Measurements from ENCODE around the gene UCK1. TPM values are rescaled to one million over a fixed set of nuclear protein-coding genes. Genes with fewer than 3 reads are reported as not detected.

UCK1 gene
- polyA plus RNA-seq, 2 donors: 17.3 to 19.4 TPM

DNA sequence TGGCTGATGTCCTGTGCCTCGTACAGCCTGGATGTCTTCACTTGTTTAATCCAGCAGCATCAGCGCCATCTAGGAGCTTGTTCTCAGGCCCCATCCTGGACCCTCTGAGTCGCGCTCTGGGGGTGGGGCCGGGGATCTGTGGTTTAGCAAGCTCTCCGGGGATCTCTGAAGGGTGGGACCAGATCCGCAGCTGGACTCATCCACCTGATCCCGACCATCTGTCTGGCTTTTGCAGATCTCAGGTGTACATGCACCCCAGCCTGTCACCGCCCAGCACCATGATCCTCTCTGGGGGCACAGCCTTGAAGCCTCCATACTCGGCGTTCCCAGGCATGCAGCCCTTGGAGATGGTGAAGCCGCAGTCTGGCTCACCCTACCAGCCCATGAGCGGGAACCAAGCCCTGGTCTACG lies 43.4 kb downstream of the UCK1 start:
- Histone ChIP-seq H3K36me3 (ENCODE audit: control insufficient read depth in 2 of 2, insufficient read depth in 2 of 2, low read length in 1 of 2) (peaks cover 40 to 87% of the 10 kb centered on the region in 2 donors), H3K4me3 (ENCODE audit: low read depth in 1 of 2, low read length in 2 of 2) (no peak overlapping the region), H3K27ac (ENCODE audit: low read depth in 2 of 2, low read length in 1 of 2) (no peak overlapping the region), H3K9me3 (ENCODE audit: control insufficient read depth in 2 of 2, insufficient read depth in 1 of 2, low read depth in 1 of 2, low read length in 1 of 2) (no peaks in the 10 kb centered on the region), H3K4me1 (ENCODE audit: control insufficient read depth in 2 of 2, insufficient read depth in 2 of 2, low read length in 1 of 2) (peaks cover 0 to 6% of the 10 kb centered on the region in 2 donors), H3K27me3 (ENCODE audit: control insufficient read depth in 1 of 2, insufficient read depth in 2 of 2, low read length in 2 of 2) (no peaks in the 10 kb centered on the region)
- WGBS, 2 donors: 78 to 85% methylated on average over 14 of the region's 14 CpGs

GRCh38 chr9:131487001-131487400 lies 44.1 kb downstream of the UCK1 start:
- Histone ChIP-seq H3K9me3 (ENCODE audit: control insufficient read depth in 2 of 2, insufficient read depth in 1 of 2, low read depth in 1 of 2, low read length in 1 of 2) (no peaks in the 10 kb centered on the region), H3K4me3 (ENCODE audit: low read depth in 1 of 2, low read length in 2 of 2) (no peak overlapping the region), H3K36me3 (ENCODE audit: control insufficient read depth in 2 of 2, insufficient read depth in 2 of 2, low read length in 1 of 2) (peaks cover 35 to 87% of the 10 kb centered on the region in 2 donors), H3K27me3 (ENCODE audit: control insufficient read depth in 1 of 2, insufficient read depth in 2 of 2, low read length in 2 of 2) (no peaks in the 10 kb centered on the region), H3K4me1 (ENCODE audit: control insufficient read depth in 2 of 2, insufficient read depth in 2 of 2, low read length in 1 of 2) (peaks cover 2 to 6% of the 10 kb centered on the region in 2 donors), H3K27ac (ENCODE audit: low read depth in 2 of 2, low read length in 1 of 2) (no peak overlapping the region)
- WGBS, 2 donors: 75 to 89% methylated on average over 9 of the region's 9 CpGs

DNA sequence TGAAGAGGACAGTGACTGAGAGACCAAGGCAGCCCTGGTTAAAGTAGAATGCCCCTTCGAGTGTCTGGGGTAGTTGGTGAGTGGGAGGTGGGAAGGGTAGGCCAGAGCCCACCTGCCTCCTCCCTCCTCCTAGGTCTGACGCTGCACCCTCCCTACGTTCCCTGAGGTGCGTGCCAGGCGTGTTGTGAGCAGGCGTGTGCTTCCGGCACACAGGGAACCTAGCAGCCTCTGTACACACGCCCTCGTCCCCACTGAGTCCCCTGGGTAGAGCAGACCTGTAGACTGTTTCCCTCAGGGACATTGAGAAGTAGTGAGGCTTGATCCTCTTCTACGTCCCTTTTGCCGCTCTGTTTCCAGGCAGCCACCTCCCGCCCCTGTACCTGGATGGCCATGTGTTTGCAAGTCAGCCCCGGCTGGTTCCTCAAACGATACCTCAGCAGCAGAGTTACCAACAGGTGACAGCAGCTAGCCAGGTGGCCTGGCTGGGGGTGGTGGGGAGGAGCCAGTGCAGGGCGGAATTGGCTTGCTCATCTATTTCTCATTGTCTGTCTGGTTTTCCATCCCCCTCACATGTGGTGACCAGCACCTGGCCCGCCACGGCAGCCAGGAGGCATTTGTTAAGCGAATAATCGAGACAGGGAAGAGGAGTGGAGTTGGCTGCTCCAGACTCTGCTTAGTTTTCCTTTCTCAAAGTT lies 45.2 kb downstream of the UCK1 start:
- Histone ChIP-seq H3K36me3 (ENCODE audit: control insufficient read depth in 2 of 2, insufficient read depth in 2 of 2, low read length in 1 of 2) (peaks cover 29 to 82% of the 10 kb centered on the region in 2 donors), H3K4me3 (ENCODE audit: low read depth in 1 of 2, low read length in 2 of 2) (no peak overlapping the region), H3K4me1 (ENCODE audit: control insufficient read depth in 2 of 2, insufficient read depth in 2 of 2, low read length in 1 of 2) (peaks cover 2 to 10% of the 10 kb centered on the region in 2 donors), H3K9me3 (ENCODE audit: control insufficient read depth in 2 of 2, insufficient read depth in 1 of 2, low read depth in 1 of 2, low read length in 1 of 2) (no peaks in the 10 kb centered on the region), H3K27me3 (ENCODE audit: control insufficient read depth in 1 of 2, insufficient read depth in 2 of 2, low read length in 2 of 2) (no peaks in the 10 kb centered on the region), H3K27ac (ENCODE audit: low read depth in 2 of 2, low read length in 1 of 2) (peak overlapping the region in 1 of 2 donors; percentile 40)
- 67 to 82% methylated on average over 19 of the region's 19 CpGs for WGBS, 2 donors

DNA sequence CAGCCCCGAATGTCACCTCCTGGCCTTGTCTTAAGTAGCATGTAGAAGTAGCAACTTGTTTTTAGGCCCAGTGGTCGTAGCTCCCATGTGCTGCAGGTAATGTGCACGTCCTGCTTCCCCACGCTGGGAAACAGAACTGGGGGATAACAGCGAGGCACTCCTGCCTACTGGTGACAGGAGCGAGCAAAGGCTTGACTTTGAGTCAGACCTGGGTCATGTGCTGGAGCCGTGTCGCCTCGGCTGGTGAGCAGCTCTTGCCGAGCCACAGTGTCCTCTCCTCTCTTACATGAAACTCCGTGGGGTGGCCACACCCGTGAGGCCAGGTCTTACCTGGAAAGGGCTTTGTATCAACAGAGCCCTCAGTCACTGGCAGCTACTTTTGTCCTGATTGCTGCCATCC lies 45.9 kb downstream of the UCK1 start:
- Histone ChIP-seq H3K27ac (ENCODE audit: low read depth in 2 of 2, low read length in 1 of 2) (no peak overlapping the region), H3K27me3 (ENCODE audit: control insufficient read depth in 1 of 2, insufficient read depth in 2 of 2, low read length in 2 of 2) (no peaks in the 10 kb centered on the region), H3K9me3 (ENCODE audit: control insufficient read depth in 2 of 2, insufficient read depth in 1 of 2, low read depth in 1 of 2, low read length in 1 of 2) (no peaks in the 10 kb centered on the region), H3K4me1 (ENCODE audit: control insufficient read depth in 2 of 2, insufficient read depth in 2 of 2, low read length in 1 of 2) (peaks cover 2 to 10% of the 10 kb centered on the region in 2 donors), H3K36me3 (ENCODE audit: control insufficient read depth in 2 of 2, insufficient read depth in 2 of 2, low read length in 1 of 2) (peaks cover 24 to 76% of the 10 kb centered on the region in 2 donors), H3K4me3 (ENCODE audit: low read depth in 1 of 2, low read length in 2 of 2) (no peak overlapping the region)
- WGBS, 2 donors: 76 to 88% methylated on average over 12 of the region's 12 CpGs

DNA sequence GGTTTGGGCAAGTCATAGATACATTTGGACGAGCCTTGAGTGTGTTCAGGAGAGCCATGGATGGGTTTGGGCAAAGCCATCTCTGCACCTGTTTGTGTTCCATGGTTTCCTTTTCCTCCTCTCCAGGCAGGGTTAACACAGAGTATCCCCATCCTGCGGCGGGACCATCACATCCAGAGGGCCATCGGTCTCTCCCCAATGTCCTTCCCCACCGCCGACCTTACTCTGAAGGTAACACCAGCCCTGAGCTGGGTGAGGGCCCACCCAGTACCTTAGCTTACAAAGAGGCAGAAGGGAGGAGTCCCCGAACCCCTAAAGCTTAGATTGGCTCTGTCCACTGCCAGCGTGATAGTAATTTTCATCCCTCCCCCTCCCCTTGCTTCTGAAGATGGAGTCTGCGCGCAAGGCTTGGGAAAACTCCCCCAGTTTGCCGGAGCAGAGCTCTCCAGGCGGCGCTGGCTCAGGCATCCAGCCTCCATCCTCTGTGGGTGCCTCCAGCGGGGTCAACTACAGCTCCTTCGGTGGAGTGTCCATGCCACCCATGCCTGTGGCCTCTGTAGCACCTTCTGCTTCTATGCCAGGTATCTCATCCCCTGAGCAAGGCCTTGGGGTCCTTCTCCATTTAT lies 46.4 kb downstream of the UCK1 start:
- Histone ChIP-seq H3K4me3 (ENCODE audit: low read depth in 1 of 2, low read length in 2 of 2) (no peak overlapping the region), H3K9me3 (ENCODE audit: control insufficient read depth in 2 of 2, insufficient read depth in 1 of 2, low read depth in 1 of 2, low read length in 1 of 2) (no peaks in the 10 kb centered on the region), H3K27ac (ENCODE audit: low read depth in 2 of 2, low read length in 1 of 2) (no peak overlapping the region), H3K4me1 (ENCODE audit: control insufficient read depth in 2 of 2, insufficient read depth in 2 of 2, low read length in 1 of 2) (peaks cover 2 to 10% of the 10 kb centered on the region in 2 donors), H3K27me3 (ENCODE audit: control insufficient read depth in 1 of 2, insufficient read depth in 2 of 2, low read length in 2 of 2) (no peaks in the 10 kb centered on the region), H3K36me3 (ENCODE audit: control insufficient read depth in 2 of 2, insufficient read depth in 2 of 2, low read length in 1 of 2) (peaks cover 27 to 74% of the 10 kb centered on the region in 2 donors)
- WGBS, 2 donors: 92 to 93% methylated on average over 15 of the region's 15 CpGs

DNA sequence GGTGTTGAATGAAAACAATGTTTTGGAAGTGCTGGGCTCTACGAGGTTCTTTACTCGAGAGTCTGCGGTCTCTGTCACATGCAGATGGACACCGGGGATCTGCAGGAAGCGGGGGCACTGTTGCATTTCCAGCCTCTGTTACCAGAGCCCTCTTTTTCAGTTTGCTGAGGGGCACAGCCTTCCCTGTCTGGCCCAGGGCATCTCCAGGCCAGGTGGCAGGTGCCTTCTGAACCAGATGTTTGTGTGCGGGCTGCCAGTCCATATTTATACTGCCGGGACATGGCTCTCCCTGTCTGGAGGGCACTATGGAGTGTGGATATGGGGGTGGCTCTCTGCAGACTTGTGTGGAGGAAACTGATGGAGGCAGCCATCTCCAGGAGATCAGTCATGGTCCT lies 47.0 kb downstream of the UCK1 start:
- no peaks in the 10 kb centered on the region for H3K27me3 ChIP-seq (ENCODE audit: control insufficient read depth in 1 of 2, insufficient read depth in 2 of 2, low read length in 2 of 2)
- no peaks in the 10 kb centered on the region for H3K9me3 ChIP-seq (ENCODE audit: control insufficient read depth in 2 of 2, insufficient read depth in 1 of 2, low read depth in 1 of 2, low read length in 1 of 2)
- 88 to 96% methylated on average over 7 of the region's 7 CpGs for WGBS, 2 donors
- peaks cover 27 to 75% of the 10 kb centered on the region in 2 donors for H3K36me3 ChIP-seq (ENCODE audit: control insufficient read depth in 2 of 2, insufficient read depth in 2 of 2, low read length in 1 of 2)
- no peak overlapping the region for H3K4me3 ChIP-seq (ENCODE audit: low read depth in 1 of 2, low read length in 2 of 2)
- peak overlapping the region in 1 of 2 donors; percentile 19 for H3K27ac ChIP-seq (ENCODE audit: low read depth in 2 of 2, low read length in 1 of 2)
- peaks cover 2 to 10% of the 10 kb centered on the region in 2 donors for H3K4me1 ChIP-seq (ENCODE audit: control insufficient read depth in 2 of 2, insufficient read depth in 2 of 2, low read length in 1 of 2)

- H3K4me1 ChIP-seq (ENCODE audit: control insufficient read depth in 2 of 2, insufficient read depth in 2 of 2, low read length in 1 of 2): peaks cover 2 to 10% of the 10 kb centered on the region in 2 donors
- WGBS, 2 donors: 68 to 82% methylated on average over 9 of the region's 9 CpGs
Observed at GRCh38 chr9:131483319-131484050, 47.6 kb downstream of the UCK1 start.

GRCh38 chr9:131482343-131483006 lies 48.6 kb downstream of the UCK1 start:
- no peaks in the 10 kb centered on the region for H3K9me3 ChIP-seq (ENCODE audit: control insufficient read depth in 2 of 2, insufficient read depth in 1 of 2, low read depth in 1 of 2, low read length in 1 of 2)
- WGBS, 2 donors: 87 to 88% methylated on average over 24 of the region's 24 CpGs
- H3K4me1 ChIP-seq (ENCODE audit: control insufficient read depth in 2 of 2, insufficient read depth in 2 of 2, low read length in 1 of 2): peaks cover 2 to 10% of the 10 kb centered on the region in 2 donors
- no peaks in the 10 kb centered on the region for H3K27me3 ChIP-seq (ENCODE audit: control insufficient read depth in 1 of 2, insufficient read depth in 2 of 2, low read length in 2 of 2)
- H3K27ac ChIP-seq (ENCODE audit: low read depth in 2 of 2, low read length in 1 of 2): peak overlapping the region in 1 of 2 donors; percentile 26
- peaks cover 26 to 75% of the 10 kb centered on the region in 2 donors for H3K36me3 ChIP-seq (ENCODE audit: control insufficient read depth in 2 of 2, insufficient read depth in 2 of 2, low read length in 1 of 2)
- H3K4me3 ChIP-seq (ENCODE audit: low read depth in 1 of 2, low read length in 2 of 2): no peak overlapping the region

More at GRCh38 chr9:131483319-131484050, 47.6 kb downstream of the UCK1 start:
- H3K4me3 ChIP-seq (ENCODE audit: low read depth in 1 of 2, low read length in 2 of 2): no peak overlapping the region
- no peaks in the 10 kb centered on the region for H3K27me3 ChIP-seq (ENCODE audit: control insufficient read depth in 1 of 2, insufficient read depth in 2 of 2, low read length in 2 of 2)
- no peaks in the 10 kb centered on the region for H3K9me3 ChIP-seq (ENCODE audit: control insufficient read depth in 2 of 2, insufficient read depth in 1 of 2, low read depth in 1 of 2, low read length in 1 of 2)
- no peak overlapping the region for H3K27ac ChIP-seq (ENCODE audit: low read depth in 2 of 2, low read length in 1 of 2)
- H3K36me3 ChIP-seq (ENCODE audit: control insufficient read depth in 2 of 2, insufficient read depth in 2 of 2, low read length in 1 of 2): peaks cover 27 to 75% of the 10 kb centered on the region in 2 donors

Measured in esophagus (tissue), 2 donors.